Measurements from ENCODE around the gene KRTAP10-3.

- TF ChIP-seq CTCF (IDR thresholded peaks at IDR 0.05; ENCODE audit: low read depth, low read length) (no peak), EZH2phosphoT487 (IDR thresholded peaks at IDR 0.05; ENCODE audit: low read depth) (no peak)
Observed at GRCh38 chr21:44599264-44600029, 40.9 kb upstream of the KRTAP10-3 start.
